ENCODE data around the gene TARBP1.
"Not testable (repeated sequence)": the region's sequence is repeated elsewhere in the genome, so short reads cannot be mapped to it uniquely, and the experiment has no call there.

Gene TARBP1

GRCh38 chr1:234505769-234506102 lies 26.8 kb upstream of the TARBP1 start:
- FAIRE-seq = no peak

GRCh38 chr1:234504969-234505768 lies 26.2 kb upstream of the TARBP1 start:
- no peak for FAIRE-seq

DNA sequence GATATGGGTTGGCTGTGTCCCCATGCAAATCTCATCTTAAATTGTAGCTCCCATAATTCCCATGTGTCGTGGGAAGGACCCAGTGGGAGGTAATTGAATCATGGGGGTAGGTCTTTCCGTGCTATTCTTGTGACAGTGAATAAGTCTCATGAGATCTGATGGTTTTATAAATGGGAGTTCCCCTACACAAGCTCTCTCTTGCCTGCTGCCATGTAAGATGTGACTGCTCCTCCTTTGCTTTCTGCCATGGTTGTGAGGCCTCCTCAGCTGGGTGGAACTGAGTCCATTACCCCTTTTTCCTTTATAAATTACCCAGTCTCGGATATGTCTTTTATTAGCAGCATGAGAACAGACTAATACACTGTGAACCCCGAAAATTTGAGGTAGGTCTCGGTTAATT lies 25.3 kb upstream of the TARBP1 start:
- FAIRE-seq = not testable (repeated sequence)

- no peak for FAIRE-seq
These were observed 24.4 kb upstream of the TARBP1 start for GRCh38 chr1:234503193-234504050.

DNA sequence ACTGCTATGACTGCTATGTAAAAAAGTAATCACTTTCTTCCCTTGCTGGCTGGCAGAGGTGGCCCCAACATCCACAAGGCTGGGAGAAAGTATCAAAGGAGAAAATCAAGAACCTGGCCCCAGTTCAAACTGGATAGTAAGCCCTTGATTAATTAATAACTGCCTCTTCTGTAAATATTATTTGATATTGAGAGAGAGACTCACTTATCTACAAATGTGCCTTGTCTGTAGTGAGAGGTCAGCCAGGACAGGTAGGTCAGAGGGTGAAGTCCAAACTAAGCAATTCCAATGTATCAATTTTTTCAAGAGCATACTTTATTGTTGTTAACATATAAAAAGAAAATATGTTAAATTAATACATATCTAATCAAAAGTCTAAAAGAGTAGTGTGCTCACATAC lies 23.8 kb upstream of the TARBP1 start:
- no peak for FAIRE-seq

GRCh38 chr1:234500269-234500668 lies 21.3 kb upstream of the TARBP1 start:
- no peak for FAIRE-seq

DNA sequence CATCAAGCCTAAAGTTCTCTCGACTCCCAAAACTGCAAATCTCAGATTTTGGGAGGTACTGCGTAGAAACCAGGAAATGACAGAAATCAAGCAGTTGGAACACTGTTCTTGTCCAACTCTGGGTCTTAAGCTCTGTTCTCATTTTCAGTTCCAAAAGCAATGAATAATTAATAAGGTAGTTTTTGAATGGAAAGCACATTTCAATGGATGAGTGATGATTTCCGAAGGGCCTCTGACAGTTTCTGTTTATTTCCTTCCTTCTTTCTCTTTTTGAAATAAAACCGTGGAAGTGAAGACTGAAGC lies 20.9 kb upstream of the TARBP1 start:
- no peak for FAIRE-seq

- no peak for FAIRE-seq
These were observed 20.4 kb upstream of the TARBP1 start for GRCh38 chr1:234499119-234499942.

DNA sequence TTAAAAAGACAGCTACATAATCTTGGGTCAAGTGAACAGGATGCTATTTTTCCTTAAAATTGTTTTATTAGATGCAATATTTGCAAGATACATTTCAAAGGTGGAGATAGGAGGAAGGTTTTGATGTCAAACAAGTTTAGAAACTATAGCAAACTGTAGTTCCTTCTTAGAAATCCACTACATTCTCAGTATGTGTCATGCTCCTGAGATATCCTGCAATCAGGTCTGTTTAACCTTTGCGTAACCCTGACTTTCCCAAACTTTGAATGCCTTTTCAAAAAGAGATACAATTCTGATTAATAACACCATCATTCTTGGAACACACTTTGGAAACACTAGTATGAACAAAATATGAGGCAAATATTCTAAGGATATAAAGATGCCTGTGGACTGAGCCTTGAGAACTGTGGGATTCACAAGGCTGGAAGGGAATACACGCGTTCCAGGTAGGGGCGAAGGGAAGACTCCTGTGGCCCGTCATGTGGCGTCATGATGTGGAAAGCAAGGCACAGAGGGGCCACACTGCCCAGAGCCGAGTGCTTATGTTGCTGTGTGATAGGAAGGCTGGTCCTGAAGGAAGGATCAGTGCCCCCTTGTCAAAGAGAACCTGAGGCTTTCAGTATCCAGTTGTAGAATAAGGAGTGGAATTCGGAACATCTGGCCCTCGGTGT lies 19.6 kb upstream of the TARBP1 start:
- FAIRE-seq = no peak

DNA sequence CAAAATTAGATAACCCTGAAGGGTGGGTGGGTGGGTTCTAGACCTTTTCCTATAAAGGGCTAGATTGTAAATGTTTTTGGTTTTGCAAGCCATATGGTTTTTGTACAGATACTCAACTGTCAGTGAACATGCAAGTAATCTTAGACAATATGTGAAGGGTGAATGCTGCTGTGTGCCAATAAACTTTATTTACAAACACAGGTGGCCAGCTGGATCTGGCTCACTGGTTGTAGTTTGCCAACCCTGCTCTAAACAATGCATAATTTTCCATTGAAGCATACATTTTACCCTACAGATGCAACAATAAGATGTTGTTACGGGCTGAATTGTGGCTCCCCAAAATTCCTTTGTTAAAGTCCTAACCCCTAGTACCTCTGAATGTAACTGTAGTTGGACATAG lies 18.6 kb upstream of the TARBP1 start:
- FAIRE-seq = no peak

DNA sequence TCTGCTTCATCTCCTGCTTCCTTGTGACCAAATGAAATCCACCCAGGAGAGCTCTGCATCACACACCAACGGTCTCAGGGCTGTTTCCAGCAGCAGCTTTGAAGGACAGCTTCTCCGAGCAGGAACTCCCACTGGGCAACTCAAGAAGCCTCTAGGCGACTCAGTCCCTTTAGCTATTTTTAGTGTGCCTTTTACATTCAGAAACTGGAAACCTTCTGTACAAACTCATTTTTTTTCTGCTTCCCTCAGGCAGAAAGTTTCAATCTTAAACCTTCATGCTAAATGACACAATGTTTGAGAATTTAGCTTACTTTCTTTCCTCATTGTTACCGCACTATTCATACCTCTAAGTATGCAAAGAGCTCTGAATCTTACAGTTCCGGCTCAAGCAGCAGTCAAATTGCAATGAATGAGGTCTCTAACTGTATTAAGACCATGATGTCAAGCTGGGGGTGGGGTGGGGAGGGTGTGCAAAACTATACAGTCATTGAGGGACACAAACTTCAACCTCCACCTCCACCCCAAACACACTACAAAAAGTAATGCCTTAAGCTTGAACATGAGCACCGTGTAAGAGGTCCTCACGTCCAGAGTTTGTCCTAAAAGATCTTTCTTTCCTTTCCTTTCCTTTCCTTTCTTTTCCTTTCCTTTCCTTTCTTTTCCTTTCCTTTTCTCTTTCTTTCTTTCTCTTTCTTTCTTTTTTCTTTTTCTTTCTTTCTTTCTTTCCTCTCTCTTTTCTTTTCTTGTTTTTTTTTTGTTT lies 16.4 kb upstream of the TARBP1 start:
- no peak for FAIRE-seq

DNA sequence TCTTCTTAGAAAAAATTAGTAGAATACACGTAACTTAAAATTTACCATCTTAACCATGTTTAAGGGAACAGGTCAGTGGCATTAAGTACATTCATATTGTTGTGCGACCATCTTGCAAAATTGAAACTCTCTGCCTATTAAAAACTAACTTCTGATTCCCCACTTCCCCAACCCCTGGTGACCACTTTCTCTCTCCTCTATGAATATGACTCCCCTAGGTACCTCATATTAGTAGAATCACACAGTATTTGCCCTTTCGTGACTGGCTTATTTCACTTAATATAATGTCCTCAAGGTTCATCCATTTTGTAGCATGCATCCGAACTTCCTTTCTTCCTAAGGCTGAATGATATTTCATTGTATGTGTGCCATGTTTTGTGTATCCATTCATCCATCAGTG lies 15.1 kb upstream of the TARBP1 start:
- FAIRE-seq = no peak

GRCh38 chr1:234490793-234491479 lies 12.0 kb upstream of the TARBP1 start:
- no peak for FAIRE-seq

DNA sequence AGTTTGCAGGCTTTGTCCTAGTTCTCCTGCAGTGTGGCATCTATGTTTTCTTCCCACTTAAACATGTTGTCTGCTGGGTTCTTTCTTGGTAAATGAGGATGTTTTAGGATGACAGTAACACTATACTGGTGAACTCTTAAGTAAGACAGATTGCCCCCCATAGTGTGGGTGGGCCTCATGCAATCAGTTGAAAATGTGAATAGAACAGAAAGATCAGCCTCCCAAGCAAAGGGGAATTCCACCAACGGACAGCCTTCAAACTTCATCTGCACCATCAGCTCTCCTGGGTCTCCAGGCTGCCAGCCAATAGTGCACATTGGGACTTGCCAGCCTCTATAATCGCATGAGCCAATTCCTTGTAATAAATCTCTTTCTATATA lies 10.7 kb upstream of the TARBP1 start:
- FAIRE-seq = no peak

GRCh38 chr1:234489007-234489697 lies 10.2 kb upstream of the TARBP1 start:
- no peak for FAIRE-seq

DNA sequence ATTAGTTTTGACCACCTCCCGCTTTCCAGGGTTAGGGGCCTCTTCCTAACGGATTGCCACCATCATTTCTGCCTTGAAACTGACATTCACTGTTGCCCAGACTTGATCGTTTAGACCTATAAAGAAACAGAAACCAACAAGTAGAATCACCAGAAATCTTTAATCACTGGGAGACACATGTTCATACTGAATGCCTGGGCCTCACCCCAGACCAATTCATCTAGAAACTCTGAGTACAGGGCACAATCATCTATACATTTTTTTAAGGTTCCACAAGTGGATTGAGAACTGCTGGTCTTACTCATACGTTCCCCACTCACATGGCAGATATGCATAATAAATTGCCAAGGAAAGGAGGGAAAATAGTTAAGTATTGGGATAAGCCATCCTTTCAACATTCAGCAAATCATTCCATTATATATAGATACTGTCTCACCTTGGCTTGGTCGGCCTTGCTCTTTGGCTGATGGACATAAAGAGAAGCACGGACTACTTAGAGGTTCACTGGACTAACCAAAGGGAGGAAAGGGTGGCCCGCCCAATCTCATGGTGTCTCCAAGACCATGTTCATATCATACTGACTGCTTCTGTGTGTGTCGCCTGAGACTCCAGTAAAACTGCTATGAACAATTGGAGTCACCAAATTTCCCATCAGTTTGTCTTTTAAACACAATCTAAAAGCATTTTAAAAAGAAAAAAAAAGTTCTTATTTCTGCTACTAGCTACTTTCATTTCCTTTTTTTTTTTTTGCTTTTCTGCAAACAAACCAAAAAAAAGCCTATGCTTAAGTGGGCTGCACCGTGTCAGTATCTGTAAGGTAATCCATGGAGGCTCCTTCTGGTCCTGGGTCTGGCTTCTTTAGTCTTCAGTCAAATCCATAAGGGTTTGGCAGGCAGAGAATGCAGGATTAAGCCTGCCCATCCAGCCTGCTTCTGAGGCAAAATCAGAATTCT lies 9.4 kb upstream of the TARBP1 start:
- FAIRE-seq = no peak

GRCh38 chr1:234486858-234487840 lies 8.2 kb upstream of the TARBP1 start:
- peak; percentile 15 for FAIRE-seq

DNA sequence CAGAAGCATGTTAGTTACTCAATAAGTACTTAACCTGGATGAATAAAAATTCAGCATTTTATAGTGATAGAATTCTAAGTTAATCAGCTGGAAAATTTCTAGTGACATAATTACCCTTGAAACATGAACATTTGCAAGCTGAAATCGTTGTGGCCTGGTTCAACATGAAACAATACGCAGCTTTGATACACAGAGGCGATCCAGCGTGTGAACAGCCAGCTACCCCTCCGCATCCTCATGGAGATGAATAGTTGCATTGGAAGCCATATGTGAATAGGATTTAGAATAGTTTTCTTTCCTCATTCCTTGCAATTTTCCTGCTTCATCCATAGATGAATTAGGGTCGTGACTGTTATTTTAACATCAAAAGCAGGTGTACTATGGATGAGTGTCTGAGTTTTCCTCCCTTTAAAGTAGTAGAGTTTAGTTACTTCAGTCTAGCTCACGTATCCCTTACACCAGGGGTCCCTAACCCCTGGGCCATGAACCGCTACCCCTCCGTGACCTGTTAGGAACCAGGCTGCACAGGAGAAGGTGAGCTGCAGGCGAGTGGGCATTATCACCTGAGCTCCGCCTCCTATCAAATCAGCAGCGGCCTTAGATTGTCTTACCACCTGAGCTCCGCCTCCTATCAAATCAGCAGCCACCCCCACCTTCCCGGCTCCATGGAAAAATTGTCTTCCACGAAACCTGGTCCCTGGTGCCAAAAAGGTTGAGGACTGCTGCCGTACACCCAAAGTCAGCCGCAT lies 6.2 kb upstream of the TARBP1 start:
- no peak for FAIRE-seq
